ENCODE measurements around the gene PDE2A. TPM values are rescaled to one million over a fixed set of nuclear protein-coding genes. Genes with fewer than 3 reads are reported as not detected.

Gene PDE2A
- total and polyA plus RNA-seq, 2 donors (not counting 1 experiment from before 2014, with no cell fraction given) = 0.88 to 2.9 TPM

- DNase-seq = no peak
- Histone ChIP-seq H3K9ac (ENCODE audit: low read length) (no peak overlapping the region), H3K4me3 (ENCODE audit: control extremely low read depth in 1 of 5, extremely low read depth in 1 of 5, insufficient read depth in 1 of 5, low read depth in 2 of 5, low read length in 4 of 5) (no peak overlapping the region), H3K4me1 (ENCODE audit: control insufficient read depth in 2 of 2, insufficient read depth in 2 of 2, low read length in 2 of 2) (peaks cover 19 to 21% of the 10 kb centered on the region in 2 donors), H3K27me3 (replicated peaks in 1 of 4; ENCODE audit: control extremely low read depth in 1 of 4, control insufficient read depth in 3 of 4, insufficient read depth in 4 of 4, low read length in 3 of 4) (peaks cover 0 to 23% (median 0%) of the 10 kb centered on the region in 4 experiments), H2AFZ (ENCODE audit: insufficient read depth, low read depth, low read length, poor library complexity, severe bottlenecking) (no peak overlapping the region), H3K36me3 (replicated peaks in 1 of 2; ENCODE audit: control extremely low read depth in 1 of 2, control insufficient read depth in 1 of 2, extremely low read depth in 1 of 2, insufficient read depth in 2 of 2, low read length in 1 of 2) (no peaks in the 10 kb centered on the region), H3K4me2 (replicated peaks; ENCODE audit: low read depth, low read length, poor library complexity, severe bottlenecking) (no peak overlapping the region), H4K20me1 (ENCODE audit: control insufficient read depth, insufficient read depth, low read length, poor library complexity, severe bottlenecking) (no peaks in the 10 kb centered on the region), H3K9me3 (ENCODE audit: control extremely low read depth in 1 of 3, control insufficient read depth in 2 of 3, insufficient read depth in 1 of 3, low read length in 2 of 3) (peaks cover 0 to 3% (median 0%) of the 10 kb centered on the region in 3 donors), H3K79me2 (ENCODE audit: control insufficient read depth, insufficient read depth, low read length) (no peaks in the 10 kb centered on the region), H3K27ac (ENCODE audit: low read length in 2 of 2) (no peak overlapping the region)
- H3K9me3 Mint-ChIP-seq (ENCODE audit: insufficient read depth) = no peaks in the 10 kb centered on the region
- intact Hi-C loops (cut with micrococcal nuclease) = no loop called here
- H3K4me3 Mint-ChIP-seq = peak overlapping the region; percentile 35
- peaks cover 4% of the 10 kb centered on the region for H3K27me3 Mint-ChIP-seq
- ATAC-seq (ENCODE audit: low read depth) = no peak
- WGBS (ENCODE audit: insufficient coverage) = 97% methylated on average over 13 of the region's 14 CpGs
- ChIA-PET POLR2A (no interaction called here), CTCF (interaction anchor here (1.3 to 11.7 kb wide), 2 partner anchors 10 to 60 kb away, joined by 3 to 152 read pairs; no protein-coding TSS in a partner anchor)
- H3K4me1 Mint-ChIP-seq = peaks cover 27% of the 10 kb centered on the region
- TF ChIP-seq CTCF (IDR thresholded peaks at IDR 0.05) = no peak
- TF ChIP-seq EZH2 (IDR thresholded peaks at IDR 0.05; ENCODE audit: borderline replicate concordance, insufficient read depth, low read depth, low read length, poor library complexity, severe bottlenecking) = no peak
- no peak overlapping the region for H3K27ac Mint-ChIP-seq
Observed at GRCh38 chr11:72582206-72583176, 91.7 kb downstream of the PDE2A start.

- intact Hi-C loops (cut with micrococcal nuclease) = no loop called here
- Histone ChIP-seq H3K9ac (ENCODE audit: low read length) (no peak overlapping the region), H3K4me1 (ENCODE audit: control insufficient read depth in 2 of 2, insufficient read depth in 2 of 2, low read length in 2 of 2) (peaks cover 19 to 20% of the 10 kb centered on the region in 2 donors), H3K36me3 (replicated peaks in 1 of 2; ENCODE audit: control extremely low read depth in 1 of 2, control insufficient read depth in 1 of 2, extremely low read depth in 1 of 2, insufficient read depth in 2 of 2, low read length in 1 of 2) (no peaks in the 10 kb centered on the region), H3K4me2 (replicated peaks; ENCODE audit: low read depth, low read length, poor library complexity, severe bottlenecking) (no peak overlapping the region), H3K27me3 (replicated peaks in 1 of 4; ENCODE audit: control extremely low read depth in 1 of 4, control insufficient read depth in 3 of 4, insufficient read depth in 4 of 4, low read length in 3 of 4) (peaks cover 0 to 13% (median 0%) of the 10 kb centered on the region in 4 experiments), H2AFZ (ENCODE audit: insufficient read depth, low read depth, low read length, poor library complexity, severe bottlenecking) (no peak overlapping the region), H3K79me2 (ENCODE audit: control insufficient read depth, insufficient read depth, low read length) (no peaks in the 10 kb centered on the region), H3K27ac (ENCODE audit: low read length in 2 of 2) (no peak overlapping the region), H3K4me3 (ENCODE audit: control extremely low read depth in 1 of 5, extremely low read depth in 1 of 5, insufficient read depth in 1 of 5, low read depth in 2 of 5, low read length in 4 of 5) (no peak overlapping the region), H3K9me3 (ENCODE audit: control extremely low read depth in 1 of 3, control insufficient read depth in 2 of 3, insufficient read depth in 1 of 3, low read length in 2 of 3) (peaks cover 0 to 3% (median 0%) of the 10 kb centered on the region in 3 donors), H4K20me1 (ENCODE audit: control insufficient read depth, insufficient read depth, low read length, poor library complexity, severe bottlenecking) (no peaks in the 10 kb centered on the region)
- Mint-ChIP-seq H3K27ac (no peak overlapping the region), H3K4me3 (no peak overlapping the region), H3K27me3 (peaks cover 4% of the 10 kb centered on the region), H3K4me1 (peaks cover 27% of the 10 kb centered on the region), H3K9me3 (ENCODE audit: insufficient read depth) (no peaks in the 10 kb centered on the region)
- ChIA-PET POLR2A (no interaction called here), CTCF (no interaction called here)
- DNase-seq (no peak), ATAC-seq (ENCODE audit: low read depth) (no peak)
- 21% methylated on average over 2 of the region's 5 CpGs for WGBS (ENCODE audit: insufficient coverage)
- TF ChIP-seq EZH2 (IDR thresholded peaks at IDR 0.05; ENCODE audit: borderline replicate concordance, insufficient read depth, low read depth, low read length, poor library complexity, severe bottlenecking) (no peak), CTCF (IDR thresholded peaks at IDR 0.05) (no peak)
Observed at GRCh38 chr11:72581067-72581466, 93.2 kb downstream of the PDE2A start.

Data from B cell (primary cell).